IMR-90 (cell line): ENCODE measurements around the gene TMEM117. TPM values are rescaled to one million over a fixed set of nuclear protein-coding genes. Genes with fewer than 3 reads are reported as not detected.

Source experiments
- ATAC-seq: fragments of 200-7000 bp; cut with Tn5 transposase; 2 replicates; pipeline ENCODE4 v1.9.1; 2020; ENCODE audit warnings: low read depth, mild to moderate bottlenecking, moderate library complexity
- BruUV-seq: library from RNA; stranded (reverse); fragments of 400-500 nt; replicated peaks from 2 replicates; lab custom pipeline; 2021; lab: Mats Ljungman, UMichigan
- CTCF ChIA-PET: fragments of 300-600 bp; formaldehyde crosslinking; extraction: SDS; loops from one replicate; lab custom pipeline; 2021; ENCODE audit warnings: antibody characterized with exemption; lab: Yijun Ruan, JAX
- POLR2A ChIA-PET: fragments of 300-600 bp; sonication (Branson Sonifier 250); formaldehyde crosslinking; loops from one replicate; lab custom pipeline; 2022; ENCODE audit warnings: antibody characterized with exemption; ENCODE audit not compliant: unreplicated experiment; lab: Charles Lee
- DNase-seq: peaks from one replicate; pipeline ENCODE4 v3.0.0; 2013
- H2AFZ ChIP-seq: replicated peaks from 2 replicates; pipeline ENCODE3; 2013; ENCODE audit warnings: low read length, mild to moderate bottlenecking; ENCODE audit not compliant: poor library complexity
- H2AK5ac ChIP-seq: 2 replicates; pipeline ENCODE4 v1.6.1; 2013; ENCODE audit warnings: low read depth, low read length, inconsistent platforms
- H2AK9ac ChIP-seq: replicated peaks from 2 replicates; pipeline ENCODE3; 2013; ENCODE audit warnings: mild to moderate bottlenecking, low read depth, low read length, moderate library complexity; ENCODE audit not compliant: poor library complexity
- H2BK120ac ChIP-seq: 2 replicates; pipeline ENCODE4 v1.6.1; 2013; ENCODE audit warnings: low read depth, low read length, inconsistent platforms
- H2BK15ac ChIP-seq: 3 replicates; pipeline ENCODE4 v1.6.1; 2013; ENCODE audit warnings: low read depth, low read length, inconsistent platforms
- H2BK20ac ChIP-seq: 2 replicates; pipeline ENCODE4 v1.6.1; 2013; ENCODE audit warnings: low read depth, mild to moderate bottlenecking, inconsistent platforms, low read length, moderate library complexity
- H2BK5ac ChIP-seq: 2 replicates; pipeline ENCODE4 v1.6.1; 2013; ENCODE audit warnings: mild to moderate bottlenecking, low read depth, low read length, inconsistent platforms; ENCODE audit not compliant: poor library complexity, severe bottlenecking
- H3K14ac ChIP-seq: replicated peaks from 2 replicates; pipeline ENCODE4 v1.6.1; 2013; ENCODE audit warnings: low read depth, low read length, inconsistent platforms
- H3K18ac ChIP-seq: 2 replicates; pipeline ENCODE4 v1.6.1; 2013; ENCODE audit warnings: low read depth, low read length, control low read depth
- H3K23ac ChIP-seq: 2 replicates; pipeline ENCODE4 v1.6.1; 2013; ENCODE audit warnings: low read depth, low read length, inconsistent platforms
- H3K27ac ChIP-seq: 2 replicates; pipeline ENCODE4 v1.5.1; 2013; ENCODE audit warnings: mild to moderate bottlenecking, control low read depth, low read length; ENCODE audit not compliant: insufficient read depth
- H3K27me3 ChIP-seq: 2 replicates; pipeline ENCODE4 v1.6.1; 2013; ENCODE audit warnings: low read length; ENCODE audit not compliant: control insufficient read depth, insufficient read depth
- H3K36me3 ChIP-seq: 2 replicates; pipeline ENCODE4 v1.6.1; 2013; ENCODE audit warnings: low read length, mixed read lengths; ENCODE audit not compliant: control insufficient read depth, insufficient read depth
- H3K4ac ChIP-seq: 2 replicates; pipeline ENCODE4 v1.6.1; 2013; ENCODE audit warnings: low read depth, low read length, inconsistent platforms
- H3K4me1 ChIP-seq: 2 replicates; pipeline ENCODE4 v1.6.1; 2013; ENCODE audit warnings: low read length, mixed read lengths; ENCODE audit not compliant: control insufficient read depth, insufficient read depth
- H3K4me2 ChIP-seq: 2 replicates; pipeline ENCODE4 v1.6.1; 2013; ENCODE audit warnings: low read depth, mild to moderate bottlenecking, control low read depth, low read length, moderate library complexity
- H3K4me3 ChIP-seq: 2 replicates; pipeline ENCODE4 v1.5.1; 2013; ENCODE audit warnings: low read depth, mild to moderate bottlenecking, control low read depth, low read length, moderate library complexity; ENCODE audit not compliant: insufficient read depth
- H3K56ac ChIP-seq: 2 replicates; pipeline ENCODE4 v1.6.1; 2013; ENCODE audit warnings: low read length, inconsistent platforms; ENCODE audit not compliant: insufficient read depth; ENCODE audit errors: extremely low read depth
- H3K79me1 ChIP-seq, 2 experiments: 2 replicates each; pipeline ENCODE4 v1.6.1; 2013; ENCODE audit warnings: low read length in 2 of 2, inconsistent platforms in 1 of 2, low read depth in 1 of 2
- H3K9ac ChIP-seq: 2 replicates; pipeline ENCODE4 v1.6.1; 2013; ENCODE audit warnings: low read depth, low read length, control low read depth
- H3K9me1 ChIP-seq: 2 replicates; pipeline ENCODE4 v1.6.1; 2013; ENCODE audit warnings: low read length, inconsistent platforms; ENCODE audit not compliant: insufficient read depth
- H3K9me3 ChIP-seq: 2 replicates; pipeline ENCODE4 v1.6.1; 2013; ENCODE audit warnings: low read length; ENCODE audit not compliant: control insufficient read depth, insufficient read depth
- H4K20me1 ChIP-seq: 2 replicates; pipeline ENCODE4 v1.6.1; 2013; ENCODE audit warnings: low read length, inconsistent platforms; ENCODE audit not compliant: insufficient read depth
- H4K5ac ChIP-seq: 2 replicates; pipeline ENCODE4 v1.6.1; 2013; ENCODE audit warnings: mild to moderate bottlenecking, low read depth, low read length, control low read depth
- H4K8ac ChIP-seq, 2 experiments: 2 replicates each; pipeline ENCODE4 v1.6.1; 2013; ENCODE audit warnings: low read depth in 2 of 2, low read length in 2 of 2, control low read depth in 1 of 2, inconsistent platforms in 1 of 2
- H4K91ac ChIP-seq: 2 replicates; pipeline ENCODE4 v1.6.1; 2013; ENCODE audit warnings: low read depth, low read length, inconsistent platforms; ENCODE audit not compliant: insufficient read depth
- CHD1 ChIP-seq: IDR thresholded peaks from 2 replicates; pipeline ENCODE4 v1.6.1; 2012; ENCODE audit warnings: low read depth, low read length, improper control_type of control experiment
- FOS ChIP-seq: fragments of 150-350 bp; IDR thresholded peaks from 2 replicates; pipeline ENCODE4 v1.6.1; 2016; ENCODE audit warnings: low read depth, low read length
- MAFK ChIP-seq: IDR thresholded peaks from 2 replicates; pipeline ENCODE4 v1.6.1; 2012; ENCODE audit warnings: low read depth, low read length, improper control_type of control experiment
- MAZ ChIP-seq: IDR thresholded peaks from 2 replicates; pipeline ENCODE4 v1.6.1; 2012; ENCODE audit warnings: low read depth, mild to moderate bottlenecking, low read length, improper control_type of control experiment, moderate library complexity, borderline replicate concordance
- MXI1 ChIP-seq: IDR thresholded peaks from 2 replicates; pipeline ENCODE4 v1.6.1; 2012; ENCODE audit warnings: low read depth, mild to moderate bottlenecking, low read length, moderate library complexity, borderline replicate concordance
- NFE2L2 ChIP-seq: fragments of 150-350 bp; IDR thresholded peaks from 2 replicates; pipeline ENCODE4 v1.6.1; 2016; ENCODE audit warnings: low read depth, mild to moderate bottlenecking, low read length
- RCOR1 ChIP-seq: IDR thresholded peaks from 2 replicates; pipeline ENCODE4 v1.6.1; 2012; ENCODE audit warnings: mild to moderate bottlenecking, low read length, improper control_type of control experiment; ENCODE audit not compliant: insufficient replicate concordance
- RFX5 ChIP-seq: IDR thresholded peaks from 2 replicates; pipeline ENCODE4 v1.8.0; 2012; ENCODE audit warnings: low read depth, mild to moderate bottlenecking, low read length, moderate library complexity
- SMC3 ChIP-seq: fragments of 150-350 bp; IDR thresholded peaks from 2 replicates; pipeline ENCODE4 v1.6.1; 2016; ENCODE audit warnings: low read depth, mild to moderate bottlenecking, antibody characterized with exemption, low read length, moderate library complexity
- WGBS, 2 experiments: methylation state at CpG; one replicate each; pipeline versions ENCODE4 v1.1.5 to v1.1.7; 2013; ENCODE audit warnings: missing lambda C conversion rate in 2 of 2; ENCODE audit not compliant: insufficient read length in 1 of 2; ENCODE audit errors: extremely low coverage in 2 of 2; 5-methylcytosine and 5-hydroxymethylcytosine counted together
- dilution Hi-C: fragments of 300-500 bp; cut with HindIII; formaldehyde crosslinking; loops from one replicate; pipeline ENCODE4 v1.14.3; 2018; ENCODE audit warnings: low sequenced_read_pairs; ENCODE audit not compliant: unreplicated experiment
- in situ Hi-C: fragments of 300-500 bp; cut with MboI; formaldehyde crosslinking; loops from 3 replicates; pipeline ENCODE4 v1.14.3; 2019; ENCODE audit warnings: low sequenced_read_pairs, inconsistent platforms, mixed read lengths
- intact Hi-C: fragments of 100-400 bp; cut with micrococcal nuclease; formaldehyde crosslinking; loops from 2 replicates; pipeline ENCODE4 v1.10.0; 2022
- polyA plus RNA-seq, 3 experiments: library from polyadenylated mRNA; depleted of rRNA; stranded (reverse); fragments of >200 nt; gene quantifications; 2 replicates each; pipeline ENCODE4 v1.2.3, GENCODE V29; 2012; ENCODE audit warnings: low replicate concordance in 1 of 3
- total RNA-seq: library from RNA; depleted of rRNA; stranded (reverse); fragments of >200 nt; gene quantifications from 2 replicates; pipeline ENCODE4 v1.2.3, GENCODE V29; 2012
- TF ChIP-seq, protein P1 (sequence below): fragments of 150-350 bp; IDR thresholded peaks from 2 replicates; pipeline ENCODE4 v1.6.1; 2017; ENCODE audit warnings: mild to moderate bottlenecking, antibody characterized with exemption, low read length, low read depth

TMEM117 gene
- total and polyA plus RNA-seq, 2 of the 4 experiments (the other 2 are of a cell fraction) = 8.7 to 21.0 TPM

DNA sequence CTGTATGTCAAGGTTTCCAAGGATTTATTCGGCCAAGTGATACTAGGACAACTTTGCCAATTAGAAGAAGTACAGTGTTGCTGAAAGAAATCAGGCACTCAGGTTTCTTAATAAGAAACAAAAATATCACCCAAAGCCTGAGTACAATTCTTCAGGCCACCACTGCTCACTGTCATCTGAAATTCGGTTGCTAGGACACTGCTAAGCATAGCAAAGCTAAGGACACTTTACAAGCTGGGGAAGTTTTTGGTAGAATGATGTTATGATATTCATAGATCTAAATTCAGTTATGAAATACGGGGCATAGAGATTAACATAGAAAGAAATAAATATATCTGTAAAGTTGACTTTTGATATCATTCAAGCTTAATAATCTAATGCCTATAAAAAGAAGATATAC lies 535.1 kb downstream of the TMEM117 start:
- ATAC-seq (no peak), DNase-seq (no peak)
- Histone ChIP-seq H2AK5ac (no peak overlapping the region), H4K5ac (no peak overlapping the region), H4K91ac (no peak overlapping the region), H2AFZ (no peak overlapping the region), H3K14ac (no peak overlapping the region), H3K4me1 (no peaks in the 10 kb centered on the region), H3K36me3 (no peaks in the 10 kb centered on the region), H3K9me1 (peaks cover 3% of the 10 kb centered on the region; the same call in 1 of the 2 replicates), H3K79me1 (no peaks in the 10 kb centered on the region), H2BK120ac (no peak overlapping the region), H3K4ac (no peak overlapping the region), H4K20me1 (no peaks in the 10 kb centered on the region), H3K18ac (no peak overlapping the region), H3K9me3 (no peaks in the 10 kb centered on the region), H4K8ac (no peak overlapping the region), H3K4me3 (no peak overlapping the region), H3K27me3 (no peaks in the 10 kb centered on the region), H2BK20ac (no peak overlapping the region), H2BK15ac (no peak overlapping the region), H3K27ac (no peak overlapping the region), H2AK9ac (no peak overlapping the region), H2BK5ac (no peak overlapping the region), H3K4me2 (no peak overlapping the region), H3K56ac (no peak overlapping the region), H3K9ac (no peak overlapping the region), H3K23ac (no peak overlapping the region)
- ChIA-PET POLR2A (no interaction called here), CTCF (no interaction called here)
- intact Hi-C loops (no loop called here), dilution Hi-C loops (no loop called here), in situ Hi-C loops (no loop called here)
- no CpG with 5 or more reads among the region's 3 CpGs for WGBS, 2 experiments
- TF ChIP-seq CHD1 (no peak), MAFK (no peak), SMC3 (no peak), RFX5 (no peak), RCOR1 (no peak), MXI1 (no peak), FOS (no peak), NFE2L2 (no peak), MAZ (no peak)
- TF ChIP-seq, protein P1, sequence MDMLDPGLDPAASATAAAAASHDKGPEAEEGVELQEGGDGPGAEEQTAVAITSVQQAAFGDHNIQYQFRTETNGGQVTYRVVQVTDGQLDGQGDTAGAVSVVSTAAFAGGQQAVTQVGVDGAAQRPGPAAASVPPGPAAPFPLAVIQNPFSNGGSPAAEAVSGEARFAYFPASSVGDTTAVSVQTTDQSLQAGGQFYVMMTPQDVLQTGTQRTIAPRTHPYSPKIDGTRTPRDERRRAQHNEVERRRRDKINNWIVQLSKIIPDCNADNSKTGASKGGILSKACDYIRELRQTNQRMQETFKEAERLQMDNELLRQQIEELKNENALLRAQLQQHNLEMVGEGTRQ = no peak
- BruUV-seq = no TSS peak
